HuH-7 (cell line): ENCODE data around the gene GJC1.

Source experiments
- DNase-seq: peaks from one replicate; pipeline ENCODE4 v3.0.0; 2011; ENCODE audit warnings: low spot score

Gene GJC1

DNA sequence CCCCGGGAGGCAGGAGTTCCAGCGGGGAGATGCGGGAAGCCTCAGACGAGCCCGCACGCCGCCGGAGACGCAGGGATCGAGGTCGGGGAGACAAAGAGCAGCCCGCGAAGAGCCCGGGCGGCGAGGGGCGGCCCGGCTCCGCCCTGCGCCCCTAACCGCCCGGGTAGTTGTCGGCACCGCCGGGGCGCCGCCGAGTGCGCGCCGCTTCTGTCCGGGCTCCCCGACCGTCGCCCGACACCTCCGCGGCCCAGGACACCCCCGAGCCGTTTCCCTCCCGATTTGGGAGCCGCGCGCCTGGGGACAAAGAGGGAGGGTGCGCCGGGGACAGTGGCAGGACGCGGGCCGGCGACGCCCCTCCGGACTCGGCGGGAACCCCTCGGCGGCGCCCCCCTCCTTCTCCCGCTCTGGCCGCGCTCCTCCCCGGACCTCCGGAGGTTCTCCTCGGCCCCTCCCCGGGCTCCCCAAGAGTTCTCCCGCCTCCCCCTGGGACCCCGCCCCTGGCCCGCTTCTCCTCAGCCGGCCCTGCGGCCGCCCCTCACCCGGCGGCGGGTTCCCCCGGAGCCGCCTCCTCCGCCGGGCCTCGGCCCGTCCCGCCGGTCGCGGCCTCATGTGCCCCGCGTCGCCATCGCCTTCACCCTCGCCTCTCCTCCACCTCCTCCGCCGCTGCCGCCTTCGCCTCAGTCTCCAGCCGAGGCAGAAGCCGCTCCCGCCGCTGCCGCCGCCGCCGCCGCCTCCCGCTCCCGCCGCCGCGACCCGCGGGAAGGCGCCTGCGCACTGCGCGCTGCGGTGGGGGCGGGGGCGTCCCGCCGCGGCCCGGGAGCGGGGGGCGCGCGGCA lies at the start of gene GJC1:
GJC1 (minus strand) TSS at position 765 of the 836 bp plus-strand sequence. CDS start 24,470 bp downstream, outside the sequence.
- peak; percentile 51 for DNase-seq

DNA sequence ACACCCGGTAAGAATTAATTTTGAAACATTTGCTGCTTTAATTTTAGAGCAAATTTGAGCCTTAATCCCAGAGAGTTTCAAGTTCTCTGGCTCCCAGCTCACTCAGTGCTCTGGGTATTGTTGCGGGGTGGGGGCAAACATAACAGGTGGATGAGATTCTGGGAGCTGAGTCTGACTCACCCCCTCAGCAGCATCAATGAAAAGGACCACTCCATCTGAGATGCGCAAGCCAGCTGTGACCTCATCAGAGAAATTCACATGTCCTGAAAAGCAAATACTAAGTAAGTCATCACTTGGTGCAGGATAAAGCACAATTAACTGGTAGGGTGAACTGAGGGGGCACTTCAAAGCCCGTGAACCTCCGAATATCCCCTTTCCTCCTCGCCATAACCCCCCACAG lies 49.3 kb upstream of the GJC1 start:
- no peak for DNase-seq

DNA sequence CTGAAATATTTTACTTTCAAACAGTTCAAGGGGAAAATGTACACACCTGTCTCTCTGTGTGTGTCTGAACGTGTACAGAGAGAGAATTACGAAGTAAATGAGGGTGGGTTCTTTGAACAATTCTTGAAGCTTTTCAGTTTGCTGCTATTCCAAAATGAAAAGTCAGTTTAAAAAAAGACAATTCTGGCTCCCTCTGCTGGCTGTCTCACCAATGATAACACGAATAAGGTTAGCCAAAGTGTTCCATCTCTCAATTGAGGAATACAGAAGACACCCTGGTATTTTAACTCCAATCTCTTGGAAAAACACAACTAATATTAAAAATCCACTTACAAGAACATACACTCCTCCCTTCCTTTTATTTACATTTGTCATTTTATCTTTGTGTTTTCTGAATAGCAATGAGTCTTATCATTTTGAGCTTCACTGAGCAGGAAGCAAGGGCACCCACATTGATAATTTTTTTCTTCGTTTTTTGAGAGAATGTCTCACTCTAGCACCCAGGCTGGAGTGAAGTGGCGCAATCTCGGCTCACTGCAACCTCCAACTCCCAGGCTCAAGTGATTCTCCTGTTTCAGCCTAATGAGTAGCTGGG lies 48.6 kb upstream of the GJC1 start:
- DNase-seq = peak; percentile 19

DNA sequence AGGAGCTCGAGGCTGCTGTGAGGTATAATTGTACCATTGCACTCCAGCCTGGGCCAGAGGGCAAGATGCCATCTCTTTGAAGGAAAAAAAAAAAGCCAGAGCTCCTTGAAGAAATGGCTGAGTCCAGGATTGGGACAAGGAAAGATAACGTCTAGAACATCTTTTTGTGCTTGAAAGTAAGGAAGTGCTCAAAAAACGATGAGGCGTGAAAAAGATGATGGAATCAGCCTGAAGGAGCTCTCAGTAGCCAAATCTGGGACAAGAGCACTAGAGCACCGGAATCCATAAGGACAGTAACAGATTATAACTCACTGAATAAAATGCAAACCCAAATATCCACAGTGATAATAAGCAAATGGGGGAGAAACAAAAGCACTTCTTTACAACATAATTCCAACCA lies 47.0 kb upstream of the GJC1 start:
- no peak for DNase-seq

DNA sequence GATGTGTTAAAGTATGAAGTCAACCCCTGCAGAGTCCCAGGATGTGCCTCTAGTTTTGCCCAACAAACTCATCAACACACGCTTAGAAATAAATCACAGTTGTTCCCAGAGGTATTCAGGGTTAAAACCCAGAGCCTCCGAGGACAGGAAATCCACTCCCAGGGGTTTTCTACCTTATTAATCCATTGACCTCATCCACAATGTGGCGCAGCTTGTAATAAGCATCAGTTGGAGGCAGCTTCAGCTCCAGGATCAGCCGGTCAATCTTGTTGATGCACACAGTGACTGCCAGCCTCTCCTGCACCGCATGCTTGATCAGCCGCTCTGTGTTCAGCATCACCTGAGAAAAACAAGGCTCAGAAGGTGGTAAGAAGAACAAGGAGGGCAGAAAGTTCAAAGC lies 45.7 kb upstream of the GJC1 start:
- no peak for DNase-seq

DNA sequence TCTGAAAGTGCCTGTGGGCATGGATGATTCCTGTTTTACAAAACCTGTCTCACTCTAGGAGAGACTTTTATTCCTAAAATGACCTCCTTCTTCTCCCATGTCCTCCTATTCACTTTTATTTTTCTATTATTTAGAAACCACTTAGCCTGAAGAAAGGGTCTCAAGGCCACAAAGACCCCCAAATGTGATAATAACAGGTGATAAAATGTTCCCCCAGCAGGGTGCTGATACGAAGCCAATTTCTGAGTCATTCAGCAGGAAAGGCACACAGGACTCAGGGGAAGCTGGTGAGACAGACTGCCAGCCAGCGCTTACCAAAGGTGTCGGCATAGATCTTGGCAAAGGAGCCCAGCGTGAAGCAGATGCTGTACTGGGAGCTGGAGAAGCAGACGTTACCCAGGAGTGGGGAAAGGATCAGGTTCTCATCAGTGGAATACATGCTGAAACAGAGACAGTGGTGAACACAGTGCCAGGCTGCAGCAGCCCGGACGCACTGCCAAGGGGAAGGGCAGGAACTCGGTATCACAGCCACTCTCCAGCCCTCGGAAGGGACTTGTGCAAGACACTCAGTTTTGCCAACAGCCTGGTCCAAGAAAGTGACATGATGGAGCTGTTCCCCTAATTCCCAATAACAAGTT lies 42.2 kb upstream of the GJC1 start:
- DNase-seq = no peak

DNA sequence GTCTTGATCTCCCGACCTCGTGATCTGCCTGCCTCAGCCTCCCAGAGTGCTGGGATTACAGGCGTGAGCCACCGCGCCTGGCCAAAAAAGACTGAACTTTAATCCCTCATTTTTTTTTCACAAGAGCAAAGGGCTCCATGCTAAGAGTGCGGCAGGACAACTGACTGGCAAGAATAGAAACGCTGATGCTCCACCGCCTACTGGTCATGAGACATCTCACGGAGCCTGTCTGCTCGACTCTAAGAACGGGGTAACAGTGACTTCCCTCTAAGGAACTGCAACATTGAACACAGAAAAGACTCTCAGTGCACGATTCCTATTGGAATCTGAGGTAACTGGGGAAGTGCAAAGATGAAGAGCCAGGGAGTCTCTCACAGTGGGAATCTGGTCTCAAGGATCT lies 41.5 kb upstream of the GJC1 start:
- DNase-seq = no peak

DNA sequence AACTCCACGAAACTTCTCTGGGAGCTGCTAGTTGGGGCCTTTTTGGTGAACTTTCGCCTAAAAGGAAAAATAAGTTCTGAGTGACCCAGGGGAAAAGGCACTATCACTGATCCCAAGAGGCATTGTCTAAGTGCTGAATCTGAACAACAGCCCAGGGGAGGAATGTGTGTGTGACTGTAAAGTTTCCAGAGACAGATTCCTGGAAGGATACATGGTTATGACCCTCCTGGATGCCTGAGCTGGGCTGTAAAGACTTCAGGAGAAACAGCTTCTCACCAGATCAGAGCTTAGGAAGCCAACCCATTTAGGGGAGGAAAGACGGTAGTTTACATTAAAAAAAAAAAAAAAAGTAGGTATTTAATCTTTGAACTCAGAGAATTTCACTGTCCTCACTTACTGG lies 37.8 kb upstream of the GJC1 start:
- no peak for DNase-seq

DNA sequence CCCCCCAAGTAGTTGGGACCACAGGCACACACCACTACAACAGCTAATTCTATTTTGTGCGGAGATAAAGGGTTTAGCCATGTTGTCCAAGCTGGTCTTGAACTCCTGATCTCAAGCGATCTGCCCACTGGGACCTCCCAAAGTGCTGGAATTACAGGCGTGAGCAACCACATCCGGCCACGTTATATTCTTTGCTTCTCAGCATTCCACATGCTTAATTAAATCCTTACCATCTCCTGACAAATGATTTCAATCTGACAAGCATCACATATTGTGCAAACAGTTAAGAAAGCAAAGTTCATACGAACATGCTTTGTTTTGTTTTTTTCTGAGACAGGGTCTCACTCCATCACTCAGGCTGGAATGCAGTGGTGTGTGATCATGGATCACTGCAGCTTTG lies 35.8 kb upstream of the GJC1 start:
- no peak for DNase-seq

DNA sequence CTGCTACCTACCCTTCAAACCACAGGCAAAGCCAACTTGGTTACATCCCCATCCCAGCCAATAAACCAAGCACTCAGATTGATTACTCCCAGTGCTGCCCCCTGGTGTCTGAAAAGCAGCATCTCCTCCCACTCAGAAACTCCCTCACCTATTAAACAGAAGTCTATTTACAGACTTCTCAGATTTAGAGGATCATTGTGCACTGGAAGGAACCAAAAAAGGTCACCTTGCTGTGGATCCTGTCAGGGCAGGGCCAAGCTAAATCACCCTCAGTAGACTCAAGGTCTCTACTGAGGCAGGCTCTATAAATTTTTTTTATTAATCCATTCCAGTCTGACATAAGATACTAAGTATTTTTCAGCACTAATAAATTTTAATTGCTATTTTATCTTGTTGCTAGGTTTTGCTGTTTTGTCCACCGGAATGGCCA lies 35.2 kb upstream of the GJC1 start:
- DNase-seq = peak; percentile 87

DNA sequence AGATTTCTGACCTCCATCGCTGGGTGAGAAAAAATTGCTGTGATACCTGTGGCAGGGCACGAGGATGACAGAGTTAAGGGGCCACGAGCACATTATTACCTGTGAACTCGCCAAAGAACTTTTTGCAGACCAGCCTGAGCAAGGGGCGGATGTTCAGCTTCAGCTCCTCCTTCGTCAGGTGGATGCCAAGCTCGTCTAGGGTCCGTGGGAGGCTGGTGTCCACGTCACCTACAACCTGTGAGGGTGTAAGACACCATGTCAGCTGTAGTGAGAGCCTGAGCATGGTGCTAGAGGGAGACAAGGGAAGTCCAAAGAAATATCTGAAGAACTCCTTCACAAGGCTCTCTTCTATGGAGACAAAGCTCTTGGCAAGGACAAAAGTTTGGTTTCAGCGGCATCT lies 34.7 kb upstream of the GJC1 start:
- no peak for DNase-seq

DNA sequence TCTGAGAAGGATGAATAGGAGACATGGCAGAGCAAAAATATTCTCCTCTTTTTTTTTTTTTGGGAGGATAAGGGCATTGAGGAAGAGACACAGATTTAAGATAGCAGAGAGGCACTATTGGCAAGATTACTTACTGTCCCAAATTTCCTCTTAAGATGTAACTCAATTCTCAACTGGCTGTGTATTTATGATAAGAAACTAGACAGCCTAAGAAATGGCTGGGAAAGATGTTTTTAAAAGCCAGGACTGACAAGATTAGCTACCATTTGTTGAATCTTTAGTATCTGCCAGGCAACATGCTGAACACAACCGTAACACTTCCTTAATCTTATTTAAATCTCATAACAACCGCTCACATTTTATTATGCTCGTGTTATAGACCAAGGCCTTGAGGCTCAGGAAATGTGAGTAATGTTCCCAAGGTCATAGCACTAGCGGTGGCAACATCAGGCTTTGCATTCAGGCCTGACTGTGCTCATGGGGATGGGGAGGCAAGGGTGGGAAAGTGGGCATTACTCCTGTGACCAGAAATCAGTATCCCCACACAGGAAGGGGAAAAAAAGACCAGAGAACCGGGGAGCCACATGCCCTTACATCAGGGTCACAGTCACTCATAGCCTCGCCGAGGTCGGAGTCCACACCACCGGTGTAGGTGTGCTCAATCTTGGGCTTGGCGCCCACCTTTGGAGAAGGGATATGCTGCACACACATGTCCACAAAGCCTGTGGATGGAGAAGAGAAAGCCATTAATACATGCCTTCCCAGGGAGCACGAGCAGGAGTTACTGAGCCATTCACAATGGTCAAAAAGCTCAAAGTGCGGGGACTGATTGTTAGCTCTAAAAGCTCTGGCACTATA lies 33.2 kb upstream of the GJC1 start:
- DNase-seq = no peak

DNA sequence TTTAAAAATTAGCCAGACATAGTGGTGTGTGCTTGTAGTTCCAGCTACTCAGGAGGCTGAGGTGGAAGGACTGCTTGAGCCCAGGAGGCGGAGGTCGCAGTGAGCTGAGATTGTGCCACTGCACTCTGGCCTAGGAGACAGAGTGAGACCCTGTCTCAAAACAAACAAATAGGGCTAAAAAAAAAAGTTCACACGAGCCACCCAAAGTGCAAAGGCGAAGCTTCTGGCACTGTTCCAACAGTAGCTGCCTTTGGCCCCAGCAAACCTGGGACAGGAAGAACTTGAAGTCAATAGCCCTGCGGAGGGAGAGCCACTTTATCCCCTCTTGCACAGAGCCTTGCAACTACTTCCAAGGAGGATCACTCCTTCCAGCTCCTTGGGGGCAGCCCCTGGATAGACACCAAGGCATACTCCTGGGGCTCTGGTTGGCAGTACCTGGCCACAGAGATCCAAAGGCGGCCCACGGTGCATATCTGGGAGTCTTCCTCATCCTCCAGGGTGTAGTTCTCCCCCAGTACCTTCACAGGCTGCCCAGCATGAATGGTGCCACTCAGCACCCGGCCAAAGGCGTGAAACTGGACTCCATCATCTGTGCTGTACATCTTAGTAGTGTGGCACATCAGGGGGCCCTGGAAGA lies 32.3 kb upstream of the GJC1 start:
- no peak for DNase-seq

DNA sequence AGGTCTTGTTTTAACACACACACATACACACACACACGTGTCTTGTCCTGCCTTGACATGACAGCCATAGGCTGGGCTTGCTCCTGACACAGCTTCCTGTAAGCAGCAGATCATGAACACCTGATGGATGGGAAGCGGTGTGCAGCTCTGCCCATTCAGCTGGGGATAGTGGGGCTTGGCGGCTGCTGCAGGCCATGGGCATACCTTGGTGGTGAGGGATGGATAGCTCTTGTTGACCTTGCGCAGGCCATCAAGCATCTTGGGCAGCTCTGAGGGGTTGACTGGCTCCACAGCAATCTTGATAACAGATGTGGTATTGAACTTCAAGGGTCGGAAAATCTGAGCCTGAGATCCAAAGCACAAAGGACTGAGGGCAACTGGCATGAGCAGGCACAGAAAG lies 29.6 kb upstream of the GJC1 start:
- DNase-seq = no peak

DNA sequence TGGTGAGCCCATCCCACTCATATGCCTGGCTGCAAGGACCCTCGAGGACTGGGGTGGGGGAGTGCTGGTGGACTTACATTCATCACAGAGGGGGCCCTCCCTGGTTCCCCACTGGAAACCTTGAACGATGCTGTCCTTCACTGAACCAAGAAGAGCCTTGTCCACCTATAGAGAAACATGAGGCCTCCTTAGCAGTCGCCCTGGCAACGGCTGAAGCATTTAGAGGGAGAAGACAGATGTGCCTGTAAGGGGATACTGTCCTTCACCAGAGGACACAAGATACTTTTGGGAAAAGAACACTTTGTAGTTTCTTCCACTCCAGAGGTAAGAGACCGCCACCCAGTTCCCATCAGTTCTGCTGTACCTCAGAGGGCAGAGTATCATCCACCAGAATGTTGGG lies 24.1 kb upstream of the GJC1 start:
- DNase-seq = no peak

DNA sequence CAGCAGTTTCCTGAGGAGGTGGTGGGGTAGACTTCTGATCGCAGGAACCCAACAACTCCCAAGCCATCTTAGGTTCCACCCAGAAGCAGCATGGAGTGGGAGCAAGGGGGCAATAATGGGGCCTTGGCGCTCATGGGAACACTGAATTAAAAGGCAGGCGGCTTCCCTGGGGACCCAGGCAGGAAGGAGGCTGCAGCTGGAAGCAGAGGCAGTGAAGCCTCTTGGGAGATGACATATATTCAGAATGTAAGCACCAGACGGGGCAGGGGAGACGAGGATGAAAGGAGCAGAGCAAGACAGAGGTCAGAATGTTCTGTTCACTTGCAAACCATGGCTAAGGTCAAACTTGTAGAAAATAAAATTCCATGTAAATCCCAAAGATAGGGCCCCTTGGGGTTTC lies 20.5 kb upstream of the GJC1 start:
- no peak for DNase-seq

DNA sequence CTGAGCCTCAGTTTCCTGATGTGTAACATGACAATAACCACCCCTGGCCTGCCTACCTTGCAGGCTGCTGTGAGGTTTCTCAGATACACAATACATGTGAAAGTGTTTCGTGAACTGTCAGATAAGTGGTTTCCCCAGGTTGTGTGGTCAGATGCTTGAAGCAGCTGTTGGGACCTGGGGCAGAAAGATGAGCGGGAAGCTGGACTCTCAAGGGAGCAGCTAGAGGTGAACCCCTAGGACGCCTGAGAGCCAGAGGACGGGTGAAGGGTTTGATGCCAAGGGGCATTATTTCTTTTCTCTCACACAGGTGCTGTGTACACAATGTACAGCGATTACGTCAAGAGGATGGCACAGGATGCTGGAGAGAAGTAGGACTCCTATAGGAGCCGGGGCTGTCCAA lies 19.9 kb upstream of the GJC1 start:
- no peak for DNase-seq

DNA sequence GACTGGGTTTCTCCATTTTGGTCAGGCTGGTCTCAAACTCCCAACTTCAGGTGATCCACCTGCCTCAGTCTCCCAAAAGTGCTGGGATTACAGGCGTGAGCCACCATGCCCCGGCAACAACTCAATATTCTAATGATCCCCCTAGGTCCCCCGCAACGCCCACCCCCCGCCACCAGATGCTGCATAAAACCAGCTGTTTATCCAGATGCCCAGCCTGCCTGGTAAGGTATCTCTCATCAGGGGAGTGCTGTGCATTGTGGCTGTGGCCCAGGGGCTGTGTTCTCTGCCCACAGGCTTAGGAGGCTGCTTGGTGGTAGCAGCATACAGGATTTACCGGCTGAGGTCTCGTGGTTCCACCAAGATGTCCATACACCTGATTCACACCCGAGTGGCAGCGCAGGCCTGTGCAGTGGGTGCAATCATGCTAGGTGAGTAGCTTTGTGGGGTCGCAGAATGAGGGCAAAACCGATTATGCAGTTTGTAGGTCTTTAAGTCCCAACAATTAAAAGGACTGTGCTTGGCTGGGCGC lies 18.9 kb upstream of the GJC1 start:
- DNase-seq = no peak

DNA sequence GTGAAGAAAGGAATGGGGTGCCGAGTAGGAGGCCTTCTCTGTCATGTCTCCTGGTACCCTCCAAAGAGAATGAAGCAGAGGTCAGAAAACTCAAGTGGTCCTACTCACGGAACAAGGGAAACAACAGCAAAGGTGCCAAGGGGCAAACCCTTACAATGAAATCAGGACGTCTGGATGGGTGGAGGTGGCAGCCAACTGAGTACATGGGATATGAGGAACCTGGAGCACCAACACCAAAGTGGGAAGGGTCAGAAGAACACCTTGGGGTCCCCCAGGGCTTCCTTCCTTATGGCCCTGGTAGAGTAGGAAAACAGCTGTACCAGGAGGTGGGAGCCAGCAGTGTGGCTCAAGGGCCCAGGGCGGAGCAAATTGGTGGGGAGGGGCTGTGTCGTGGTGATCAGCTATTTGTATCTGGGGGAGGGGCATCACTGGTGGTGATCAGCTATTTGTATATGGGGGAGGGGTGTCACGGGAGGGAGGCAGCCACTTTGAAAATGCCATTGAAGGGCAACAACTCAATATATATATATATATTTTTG lies 18.2 kb upstream of the GJC1 start:
- DNase-seq = no peak

DNA sequence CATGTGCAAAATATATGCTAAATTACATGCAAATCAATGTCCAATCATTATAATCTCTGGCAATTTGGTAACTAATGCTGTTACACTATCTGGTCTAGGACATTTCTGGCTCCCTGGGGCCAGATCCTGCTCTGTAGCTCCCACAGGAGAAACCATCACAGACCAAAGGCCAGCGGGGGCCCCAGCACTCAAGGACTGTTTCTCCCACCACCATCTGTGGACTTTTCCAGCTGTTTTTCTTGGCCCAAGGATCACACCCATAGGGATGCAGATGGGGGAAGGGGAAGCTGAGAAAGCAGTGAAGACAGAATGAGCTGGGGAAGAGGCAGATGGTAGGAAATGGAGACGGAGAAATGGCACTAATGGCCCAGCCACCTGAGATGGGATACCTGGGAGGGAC lies 17.5 kb upstream of the GJC1 start, which contains the start of gene HIGD1B:
HIGD1B (plus strand) TSS at position 298 of the 400 bp plus-strand sequence. CDS start 270 bp downstream, outside the sequence.
- no peak for DNase-seq

DNA sequence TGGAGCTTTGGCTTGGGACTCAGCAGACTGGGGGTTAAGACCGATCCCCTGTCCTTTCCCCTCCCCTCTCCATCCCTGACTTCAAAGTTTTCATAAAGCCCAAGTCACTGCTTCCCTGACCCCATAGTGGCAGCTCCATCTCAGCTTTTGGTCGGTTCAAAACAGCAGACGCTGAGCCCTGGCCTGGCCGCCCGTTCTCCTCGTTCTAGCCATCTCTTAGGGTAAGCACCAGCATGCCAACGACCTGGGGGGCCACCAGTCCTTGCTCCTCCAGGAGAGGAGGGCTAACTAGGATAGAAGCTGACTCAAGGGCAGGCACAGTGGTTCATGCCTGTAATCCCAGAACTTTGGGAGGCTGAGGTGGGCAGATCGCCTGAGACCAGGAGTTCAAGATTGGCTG lies 16.1 kb upstream of the GJC1 start:
- DNase-seq = no peak
